ENCODE data around the gene SNCB. TPM values are rescaled to one million over a fixed set of nuclear protein-coding genes. Genes with fewer than 3 reads are reported as not detected.
"Not testable (repeated sequence)": the region's sequence is repeated elsewhere in the genome, so short reads cannot be mapped to it uniquely, and the experiment has no call there.

SNCB gene
- total RNA-seq, 1 experiment from 2014 or later, result not detected

DNA sequence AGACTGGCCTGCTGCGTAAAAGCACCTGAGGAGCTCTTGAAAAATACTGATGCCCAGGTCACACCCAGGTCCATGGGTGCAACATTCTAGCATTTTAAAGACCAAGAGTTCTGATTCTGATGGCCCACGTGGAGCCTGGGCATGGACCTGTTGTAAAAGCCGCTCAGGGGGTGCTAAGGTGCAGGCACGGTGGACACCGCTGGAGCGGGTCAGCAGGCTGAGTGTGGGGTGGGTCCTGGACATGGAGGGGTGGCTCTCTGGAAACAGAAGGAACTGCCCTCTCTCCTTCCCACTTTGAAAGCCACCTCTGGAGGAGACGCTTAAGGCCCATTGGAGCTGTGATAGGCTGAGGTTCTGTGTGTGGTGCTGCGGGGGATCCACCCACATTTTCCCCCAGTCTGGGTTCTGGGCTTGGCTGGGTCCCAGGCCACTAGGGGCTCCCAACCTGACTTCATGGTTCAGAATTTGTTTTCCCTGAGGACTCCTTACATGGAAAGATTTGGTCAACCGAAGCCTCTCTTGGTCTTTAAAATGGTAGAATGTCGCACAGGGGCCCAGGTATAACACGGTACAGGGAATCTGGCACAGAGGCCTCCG is 37.0 kb downstream of the SNCB start:
- Histone ChIP-seq H3K9me3 (ENCODE audit: control insufficient read depth in 1 of 2, insufficient read depth in 1 of 2, low read depth in 1 of 2, low read length in 2 of 2) (peaks cover 0 to 8% of the 10 kb centered on the region in 2 experiments; a peak in 1 of 4 replicates), H3K9ac (ENCODE audit: low read length) (no peak overlapping the region), H3K4me1 (ENCODE audit: control insufficient read depth in 1 of 2, insufficient read depth in 2 of 2, low read length in 2 of 2) (no peaks in the 10 kb centered on the region), H3K4me3 (replicated peaks in 1 of 2; ENCODE audit: low read depth in 1 of 2, low read length in 2 of 2) (no peak overlapping the region), H2AFZ (ENCODE audit: low read depth, low read length, poor library complexity, severe bottlenecking) (no peak overlapping the region), H3K27me3 (ENCODE audit: insufficient read depth, low read length) (no peaks in the 10 kb centered on the region), H3K4me2 (ENCODE audit: low read length) (no peak overlapping the region), H3K36me3 (ENCODE audit: control insufficient read depth in 1 of 2, insufficient read depth in 2 of 2, low read length in 2 of 2) (peaks cover 0 to 8% of the 10 kb centered on the region in 2 experiments; a peak in 2 of 4 replicates), H3K79me2 (ENCODE audit: insufficient read depth, low read length) (no peaks in the 10 kb centered on the region), H4K20me1 (ENCODE audit: insufficient read depth) (no peaks in the 10 kb centered on the region), H3K9me2 (ENCODE audit: insufficient read depth) (no peaks in the 10 kb centered on the region), H3K27ac (ENCODE audit: low read depth, low read length) (no peak overlapping the region)
- ChIA-PET RAD21 (ENCODE audit: low non-redundant PET in 1 of 2, low total read pairs in 2 of 2, uncharacterized antibody in 2 of 2, unreplicated experiment in 2 of 2) (no interaction called here), POLR2A (no interaction called here), CTCF (no interaction called here)
- DNase-seq (ENCODE audit: low read depth, low spot score) (no peak), ATAC-seq (0 out of 2 replicates have a peak, but pooled peaks have one; percentile 20)
- no TSS peak for BruUV-seq (replicated peaks)
- intact Hi-C loops (cut with micrococcal nuclease), result no loop called here
- TF ChIP-seq CTCF (IDR thresholded peaks at IDR 0.05 in 2 of 3, conservative IDR thresholded peaks at IDR 0.05 in 1 of 3; ENCODE audit: borderline replicate concordance in 1 of 3, insufficient read depth in 1 of 3, low read depth in 2 of 3, low read length in 2 of 3) (peak in 2 of 3 experiments; percentile 21 to 22; a peak in 2 of 6 replicates), EZH2phosphoT487 (IDR thresholded peaks at IDR 0.05; ENCODE audit: borderline replicate concordance) (no peak)

DNA sequence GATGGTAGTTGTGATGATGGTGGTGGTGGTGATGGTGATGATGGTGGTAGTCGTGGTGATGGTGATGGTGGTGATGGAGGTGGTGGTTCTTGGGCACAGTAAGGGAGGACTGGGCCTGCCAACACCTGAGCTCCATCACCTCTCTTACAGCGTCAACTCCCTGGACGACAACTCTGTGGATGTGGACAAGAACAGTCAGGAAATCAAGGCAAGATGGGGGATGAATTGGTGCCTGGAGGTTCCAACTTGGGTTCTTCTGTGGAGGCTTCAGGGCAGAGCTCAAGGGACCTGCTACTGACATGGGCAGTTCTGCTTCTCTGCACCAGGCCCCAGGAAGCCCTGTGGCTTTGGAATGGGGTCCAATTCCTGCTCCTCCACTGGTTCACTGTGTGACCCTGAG is 37.8 kb downstream of the SNCB start:
- Histone ChIP-seq H3K9me3 (ENCODE audit: control insufficient read depth in 1 of 2, insufficient read depth in 1 of 2, low read depth in 1 of 2, low read length in 2 of 2) (peaks cover 0 to 8% of the 10 kb centered on the region in 2 experiments; a peak in 1 of 4 replicates), H3K27ac (ENCODE audit: low read depth, low read length) (no peak overlapping the region), H3K4me2 (ENCODE audit: low read length) (no peak overlapping the region), H3K36me3 (ENCODE audit: control insufficient read depth in 1 of 2, insufficient read depth in 2 of 2, low read length in 2 of 2) (peaks cover 0 to 4% of the 10 kb centered on the region in 2 experiments; a peak in 1 of 4 replicates), H3K4me1 (ENCODE audit: control insufficient read depth in 1 of 2, insufficient read depth in 2 of 2, low read length in 2 of 2) (no peaks in the 10 kb centered on the region), H3K4me3 (replicated peaks in 1 of 2; ENCODE audit: low read depth in 1 of 2, low read length in 2 of 2) (no peak overlapping the region), H3K9me2 (ENCODE audit: insufficient read depth) (no peaks in the 10 kb centered on the region), H3K9ac (ENCODE audit: low read length) (no peak overlapping the region), H3K79me2 (ENCODE audit: insufficient read depth, low read length) (no peaks in the 10 kb centered on the region), H3K27me3 (ENCODE audit: insufficient read depth, low read length) (no peaks in the 10 kb centered on the region), H2AFZ (ENCODE audit: low read depth, low read length, poor library complexity, severe bottlenecking) (no peak overlapping the region), H4K20me1 (ENCODE audit: insufficient read depth) (no peaks in the 10 kb centered on the region)
- ATAC-seq (no peak), DNase-seq (ENCODE audit: low read depth, low spot score) (no peak)
- no TSS peak for BruUV-seq (replicated peaks)
- no peak for TF ChIP-seq EZH2 (IDR thresholded peaks at IDR 0.05)
- no peak for TF ChIP-seq ZBTB33 (IDR thresholded peaks at IDR 0.05; ENCODE audit: extremely low read depth, insufficient replicate concordance, low read length)
- TF ChIP-seq SRF (IDR thresholded peaks at IDR 0.05; ENCODE audit: low read depth), result no peak
- no peak for TF ChIP-seq ZNF274 (IDR thresholded peaks at IDR 0.05; ENCODE audit: low read depth, low read length)
- intact Hi-C loops (cut with micrococcal nuclease), result no loop called here
- ChIA-PET CTCF (no interaction called here), RAD21 (ENCODE audit: low non-redundant PET in 1 of 2, low total read pairs in 2 of 2, uncharacterized antibody in 2 of 2, unreplicated experiment in 2 of 2) (no interaction called here), POLR2A (no interaction called here)

DNA sequence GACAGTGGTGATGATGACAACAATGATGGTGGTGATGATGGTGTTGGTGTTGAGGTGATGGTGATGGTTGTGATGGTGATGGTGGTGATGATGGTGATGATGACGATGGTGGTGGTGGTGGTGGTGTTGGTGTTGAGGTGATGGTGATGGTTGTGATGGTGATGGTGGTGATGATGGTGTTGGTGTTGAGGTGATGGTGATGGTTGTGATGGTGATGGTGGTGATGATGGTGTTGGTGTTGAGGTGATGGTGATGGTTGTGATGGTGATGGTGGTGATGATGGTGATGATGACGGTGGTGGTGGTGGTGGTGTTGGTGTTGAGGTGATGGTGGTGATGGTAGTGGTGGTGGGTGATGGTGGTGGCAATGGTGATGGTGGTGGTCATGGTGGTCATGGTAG is 38.7 kb downstream of the SNCB start:
- H3K9me2 ChIP-seq (ENCODE audit: insufficient read depth); H2AFZ ChIP-seq (ENCODE audit: low read depth, low read length, poor library complexity, severe bottlenecking); H3K36me3 ChIP-seq (ENCODE audit: control insufficient read depth in 1 of 2, insufficient read depth in 2 of 2, low read length in 2 of 2); intact Hi-C loops (cut with micrococcal nuclease); H3K27ac ChIP-seq (ENCODE audit: low read depth, low read length); RAD21 ChIA-PET (ENCODE audit: low non-redundant PET in 1 of 2, low total read pairs in 2 of 2, uncharacterized antibody in 2 of 2, unreplicated experiment in 2 of 2); H3K9ac ChIP-seq (ENCODE audit: low read length); H3K9me3 ChIP-seq (ENCODE audit: control insufficient read depth in 1 of 2, insufficient read depth in 1 of 2, low read depth in 1 of 2, low read length in 2 of 2); H3K4me3 ChIP-seq (replicated peaks in 1 of 2; ENCODE audit: low read depth in 1 of 2, low read length in 2 of 2); H3K79me2 ChIP-seq (ENCODE audit: insufficient read depth, low read length); POLR2A ChIA-PET; CTCF ChIA-PET; H3K4me1 ChIP-seq (ENCODE audit: control insufficient read depth in 1 of 2, insufficient read depth in 2 of 2, low read length in 2 of 2); H4K20me1 ChIP-seq (ENCODE audit: insufficient read depth); BruUV-seq (replicated peaks); H3K27me3 ChIP-seq (ENCODE audit: insufficient read depth, low read length); ATAC-seq; H3K4me2 ChIP-seq (ENCODE audit: low read length); DNase-seq (ENCODE audit: low read depth, low spot score): not testable (repeated sequence)

Data from HCT116 (cell line).